DND-41 (cell line): Measurements from ENCODE around the gene TFF2.

Experiments used
- EZH2 ChIP-seq: IDR thresholded peaks from 3 replicates; pipeline ENCODE4 v1.6.1; 2012; ENCODE audit warnings: borderline replicate concordance, low read depth, mild to moderate bottlenecking, moderate library complexity, low read length, inconsistent platforms; ENCODE audit not compliant: severe bottlenecking
- TF ChIP-seq, protein P1 (sequence below): IDR thresholded peaks from 2 replicates; pipeline ENCODE4 v1.5.1; 2012; ENCODE audit warnings: borderline replicate concordance, low read length, moderate library complexity, mild to moderate bottlenecking; ENCODE audit not compliant: poor library complexity, severe bottlenecking; ENCODE audit errors: extremely low read depth

DNA sequence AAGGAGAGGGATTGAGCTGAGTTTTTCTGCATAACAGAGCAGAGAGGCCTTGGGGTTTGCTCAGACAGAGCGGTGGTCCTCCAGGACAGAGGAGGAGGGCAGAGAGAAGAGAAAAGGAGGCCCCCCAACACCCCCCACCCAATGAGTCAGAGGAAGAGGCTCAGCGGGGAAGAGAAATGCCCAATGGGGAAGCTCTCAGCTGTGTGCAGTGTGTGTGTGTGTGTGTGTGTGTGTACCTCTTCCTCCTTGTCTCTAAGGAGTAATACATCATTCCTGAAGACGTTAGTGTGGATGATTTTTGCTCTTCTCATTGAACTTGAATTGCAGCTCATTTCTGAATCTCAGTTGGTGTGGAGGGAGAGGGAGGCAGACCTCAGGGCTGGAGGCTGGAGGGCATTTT is 36.4 kb upstream of the TFF2 start:
- TF ChIP-seq, protein P1, sequence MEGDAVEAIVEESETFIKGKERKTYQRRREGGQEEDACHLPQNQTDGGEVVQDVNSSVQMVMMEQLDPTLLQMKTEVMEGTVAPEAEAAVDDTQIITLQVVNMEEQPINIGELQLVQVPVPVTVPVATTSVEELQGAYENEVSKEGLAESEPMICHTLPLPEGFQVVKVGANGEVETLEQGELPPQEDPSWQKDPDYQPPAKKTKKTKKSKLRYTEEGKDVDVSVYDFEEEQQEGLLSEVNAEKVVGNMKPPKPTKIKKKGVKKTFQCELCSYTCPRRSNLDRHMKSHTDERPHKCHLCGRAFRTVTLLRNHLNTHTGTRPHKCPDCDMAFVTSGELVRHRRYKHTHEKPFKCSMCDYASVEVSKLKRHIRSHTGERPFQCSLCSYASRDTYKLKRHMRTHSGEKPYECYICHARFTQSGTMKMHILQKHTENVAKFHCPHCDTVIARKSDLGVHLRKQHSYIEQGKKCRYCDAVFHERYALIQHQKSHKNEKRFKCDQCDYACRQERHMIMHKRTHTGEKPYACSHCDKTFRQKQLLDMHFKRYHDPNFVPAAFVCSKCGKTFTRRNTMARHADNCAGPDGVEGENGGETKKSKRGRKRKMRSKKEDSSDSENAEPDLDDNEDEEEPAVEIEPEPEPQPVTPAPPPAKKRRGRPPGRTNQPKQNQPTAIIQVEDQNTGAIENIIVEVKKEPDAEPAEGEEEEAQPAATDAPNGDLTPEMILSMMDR: no peak
- TF ChIP-seq EZH2: no peak
